Measurements from ENCODE around the gene UBD.

Gene UBD

GRCh38 chr6:29528988-29529560, 30.5 kb downstream of the UBD start:
- Histone ChIP-seq H2AFZ (ENCODE audit: low read length) (no peak overlapping the region), H3K9me3 (ENCODE audit: low read length) (no peaks in the 10 kb centered on the region), H3K79me2 (ENCODE audit: insufficient read depth, low read length) (no peaks in the 10 kb centered on the region), H4K20me1 (ENCODE audit: insufficient read depth, low read length) (no peaks in the 10 kb centered on the region), H3K4me3 (ENCODE audit: low read depth, low read length, poor library complexity, severe bottlenecking) (no peak overlapping the region), H3K9ac (ENCODE audit: low read length) (no peak overlapping the region), H3K4me1 (ENCODE audit: insufficient read depth, low read length, severe bottlenecking) (no peaks in the 10 kb centered on the region), H3K27me3 (ENCODE audit: insufficient read depth, low read length) (no peaks in the 10 kb centered on the region), H3K9me2 (ENCODE audit: low read depth, low read length) (no peaks in the 10 kb centered on the region), H3K4me2 (ENCODE audit: low read length) (no peak overlapping the region), H3K27ac (ENCODE audit: low read depth, low read length, poor library complexity, severe bottlenecking) (no peak overlapping the region), H3K36me3 (ENCODE audit: insufficient read depth, low read length) (no peaks in the 10 kb centered on the region), H3F3A (ENCODE audit: insufficient read depth, low read length) (no peaks in the 10 kb centered on the region)
- TF ChIP-seq EZH2 (IDR thresholded peaks at IDR 0.05; ENCODE audit: borderline replicate concordance, low read length), result no peak
- no peak for TF ChIP-seq CTCF (IDR thresholded peaks at IDR 0.05; ENCODE audit: low read length)

- Histone ChIP-seq H4K20me1 (ENCODE audit: insufficient read depth, low read length) (no peaks in the 10 kb centered on the region), H3K4me2 (ENCODE audit: low read length) (no peak overlapping the region), H3K4me1 (ENCODE audit: insufficient read depth, low read length, severe bottlenecking) (no peaks in the 10 kb centered on the region), H3K27ac (ENCODE audit: low read depth, low read length, poor library complexity, severe bottlenecking) (no peak overlapping the region), H3K27me3 (ENCODE audit: insufficient read depth, low read length) (no peaks in the 10 kb centered on the region), H3F3A (ENCODE audit: insufficient read depth, low read length) (no peaks in the 10 kb centered on the region), H3K9me3 (ENCODE audit: low read length) (no peaks in the 10 kb centered on the region), H3K36me3 (ENCODE audit: insufficient read depth, low read length) (no peaks in the 10 kb centered on the region), H3K9me2 (ENCODE audit: low read depth, low read length) (no peaks in the 10 kb centered on the region), H2AFZ (ENCODE audit: low read length) (no peak overlapping the region), H3K9ac (ENCODE audit: low read length) (no peak overlapping the region), H3K79me2 (ENCODE audit: insufficient read depth, low read length) (no peaks in the 10 kb centered on the region), H3K4me3 (ENCODE audit: low read depth, low read length, poor library complexity, severe bottlenecking) (no peak overlapping the region)
- no peak for TF ChIP-seq EZH2 (IDR thresholded peaks at IDR 0.05; ENCODE audit: borderline replicate concordance, low read length)
- no peak for TF ChIP-seq CTCF (IDR thresholded peaks at IDR 0.05; ENCODE audit: low read length)
Observed at GRCh38 chr6:29528300-29528931, 31.1 kb downstream of the UBD start.

GRCh38 chr6:29527564-29527963, 32.0 kb downstream of the UBD start:
- Histone ChIP-seq H2AFZ (ENCODE audit: low read length) (no peak overlapping the region), H3K27me3 (ENCODE audit: insufficient read depth, low read length) (no peaks in the 10 kb centered on the region), H3K79me2 (ENCODE audit: insufficient read depth, low read length) (no peaks in the 10 kb centered on the region), H4K20me1 (ENCODE audit: insufficient read depth, low read length) (no peaks in the 10 kb centered on the region), H3K4me2 (ENCODE audit: low read length) (no peak overlapping the region), H3K4me3 (ENCODE audit: low read depth, low read length, poor library complexity, severe bottlenecking) (no peak overlapping the region), H3K36me3 (ENCODE audit: insufficient read depth, low read length) (no peaks in the 10 kb centered on the region), H3K9ac (ENCODE audit: low read length) (no peak overlapping the region), H3K4me1 (ENCODE audit: insufficient read depth, low read length, severe bottlenecking) (no peaks in the 10 kb centered on the region), H3K9me3 (ENCODE audit: low read length) (no peaks in the 10 kb centered on the region), H3K9me2 (ENCODE audit: low read depth, low read length) (no peaks in the 10 kb centered on the region), H3K27ac (ENCODE audit: low read depth, low read length, poor library complexity, severe bottlenecking) (no peak overlapping the region), H3F3A (ENCODE audit: insufficient read depth, low read length) (no peaks in the 10 kb centered on the region)
- TF ChIP-seq EZH2 (IDR thresholded peaks at IDR 0.05; ENCODE audit: borderline replicate concordance, low read length) (no peak), CTCF (IDR thresholded peaks at IDR 0.05; ENCODE audit: low read length) (no peak)

Data from OCI-LY1 (cell line).